Measurements from ENCODE around the gene DLG5.

DNA sequence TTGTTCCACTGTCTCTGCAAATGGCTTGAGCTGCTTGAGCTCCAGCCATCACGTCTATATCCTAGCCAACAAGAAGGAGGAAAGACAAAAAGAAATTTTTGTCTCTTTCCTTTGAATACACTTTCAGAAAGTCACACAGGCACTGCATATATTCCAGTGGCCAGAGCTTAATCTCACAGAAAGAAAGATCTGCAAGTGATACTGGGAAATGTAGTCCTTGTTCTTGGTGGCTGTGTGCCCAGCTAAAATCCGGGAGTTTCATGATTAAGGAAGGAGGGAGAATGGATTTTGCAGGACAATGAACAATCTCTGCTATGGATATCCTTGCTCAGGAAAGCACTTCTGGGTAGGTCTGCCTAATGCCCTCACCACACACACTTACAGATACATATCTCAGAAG is 19.5 kb upstream of the DLG5 start:
- TF ChIP-seq CTCF (IDR thresholded peaks at IDR 0.05) (no peak), POLR2A (IDR thresholded peaks at IDR 0.05) (no peak)

Data from heart left ventricle (tissue), 13 donors.